ENCODE data around the gene MBD1.
"Not testable (repeated sequence)": the region's sequence is repeated elsewhere in the genome, so short reads cannot be mapped to it uniquely, and the experiment has no call there.

The MBD1 gene

GRCh38 chr18:50288348-50289107, 7.2 kb upstream of the MBD1 start:
- not testable (repeated sequence) for DNase-seq

GRCh38 chr18:50287441-50288347, 6.4 kb upstream of the MBD1 start, which contains the start of gene CXXC1:
Gene CXXC1, minus strand, starts transcription at chr18:50287692. Its CDS starts 103 bp downstream, at chr18:50287589.
- DNase-seq, result peak; percentile 94 to 97

- no peak for DNase-seq
Measured at GRCh38 chr18:50287028-50287440, 5.7 kb upstream of the MBD1 start.

- DNase-seq, result peak in 1 of 2 donors; percentile 56
Measured at GRCh38 chr18:50286391-50287027, 5.2 kb upstream of the MBD1 start.

GRCh38 chr18:50285631-50286321, 4.5 kb upstream of the MBD1 start:
- DNase-seq, result no peak

GRCh38 chr18:50285071-50285470, 3.7 kb upstream of the MBD1 start:
- no peak for DNase-seq

GRCh38 chr18:50284255-50284885, 3.0 kb upstream of the MBD1 start:
- DNase-seq, result no peak

- DNase-seq, result no peak
Measured at GRCh38 chr18:50283469-50284209, 2.3 kb upstream of the MBD1 start.

- DNase-seq, result no peak
Measured at GRCh38 chr18:50282521-50283335, 1.4 kb upstream of the MBD1 start.

GRCh38 chr18:50281972-50282520, 723 bp upstream of the MBD1 start:
- no peak for DNase-seq

- no peak for DNase-seq
Measured at GRCh38 chr18:50280707-50281294, 522 bp downstream of the MBD1 start.

GRCh38 chr18:50279752-50280151, 1.6 kb downstream of the MBD1 start:
- DNase-seq, result no peak

GRCh38 chr18:50277942-50278341, 3.4 kb downstream of the MBD1 start:
- DNase-seq, result no peak

- no peak for DNase-seq
Measured at GRCh38 chr18:50276452-50276851, 4.9 kb downstream of the MBD1 start.

GRCh38 chr18:50275503-50276036, 5.8 kb downstream of the MBD1 start:
- no peak for DNase-seq

- no peak for DNase-seq
Measured at GRCh38 chr18:50274941-50275340, 6.4 kb downstream of the MBD1 start.

GRCh38 chr18:50274044-50274442, 7.3 kb downstream of the MBD1 start:
- DNase-seq, result no peak

GRCh38 chr18:50273203-50274043, 7.9 kb downstream of the MBD1 start:
- no peak for DNase-seq

- no peak for DNase-seq
Measured at GRCh38 chr18:50272568-50272967, 8.8 kb downstream of the MBD1 start.
